Hematopoietic multipotent progenitor cell (in vitro differentiated cells): ENCODE data around the gene HILPDA. TPM values are rescaled to one million over a fixed set of nuclear protein-coding genes. Genes with fewer than 3 reads are reported as not detected.

Experiments
- DNase-seq, 3 donors: peaks; one replicate each; pipeline ENCODE4 v3.0.0-alpha.2; 2011 to 2015; ENCODE audit warnings: low read depth in 2 of 3, low spot score in 2 of 3
- total RNA-seq: library from RNA; depleted of rRNA; stranded (reverse); fragments of >200 nt; gene quantifications from one replicate; pipeline ENCODE4 v1.2.3, GENCODE V29; 2012

The HILPDA gene, protein sequence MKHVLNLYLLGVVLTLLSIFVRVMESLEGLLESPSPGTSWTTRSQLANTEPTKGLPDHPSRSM
- 7.5 TPM for total RNA-seq

DNA sequence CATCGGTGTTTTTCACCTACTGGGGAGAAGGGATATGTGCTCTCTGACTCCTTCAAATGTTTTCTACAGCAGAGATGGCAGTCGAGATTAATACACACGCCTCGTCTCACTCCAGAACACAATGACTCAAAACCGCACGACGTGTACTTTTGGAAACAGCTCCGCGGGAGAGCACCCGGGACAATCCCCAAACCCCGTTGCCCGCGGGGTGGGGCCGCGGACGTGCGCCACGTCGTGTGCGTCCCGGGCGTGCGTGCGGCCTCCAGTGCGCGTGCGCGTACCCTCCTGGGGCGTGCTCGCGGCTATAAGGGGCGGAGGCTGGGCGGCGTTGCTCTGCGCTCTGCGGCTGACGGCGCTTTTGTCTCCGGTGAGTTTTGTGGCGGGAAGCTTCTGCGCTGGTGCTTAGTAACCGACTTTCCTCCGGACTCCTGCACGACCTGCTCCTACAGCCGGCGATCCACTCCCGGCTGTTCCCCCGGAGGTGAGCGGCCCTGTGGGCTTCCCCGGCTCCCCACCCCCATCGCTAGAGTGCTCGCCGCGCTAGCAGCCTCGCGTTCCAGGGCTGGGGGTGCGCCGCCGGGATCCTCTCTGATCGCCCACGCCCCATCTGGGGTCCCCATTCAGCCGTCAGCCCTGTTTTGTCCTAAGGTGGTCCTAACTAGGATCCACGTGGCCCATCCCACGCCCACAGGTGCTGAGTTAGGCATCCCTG is at the start of gene HILPDA:
TSS of gene HILPDA (plus strand) at position 336 of the 712 bp plus-strand sequence. CDS start 1,391 bp downstream, outside the sequence.
- DNase-seq: peak; percentile 88 to 92 (median 92)

DNA sequence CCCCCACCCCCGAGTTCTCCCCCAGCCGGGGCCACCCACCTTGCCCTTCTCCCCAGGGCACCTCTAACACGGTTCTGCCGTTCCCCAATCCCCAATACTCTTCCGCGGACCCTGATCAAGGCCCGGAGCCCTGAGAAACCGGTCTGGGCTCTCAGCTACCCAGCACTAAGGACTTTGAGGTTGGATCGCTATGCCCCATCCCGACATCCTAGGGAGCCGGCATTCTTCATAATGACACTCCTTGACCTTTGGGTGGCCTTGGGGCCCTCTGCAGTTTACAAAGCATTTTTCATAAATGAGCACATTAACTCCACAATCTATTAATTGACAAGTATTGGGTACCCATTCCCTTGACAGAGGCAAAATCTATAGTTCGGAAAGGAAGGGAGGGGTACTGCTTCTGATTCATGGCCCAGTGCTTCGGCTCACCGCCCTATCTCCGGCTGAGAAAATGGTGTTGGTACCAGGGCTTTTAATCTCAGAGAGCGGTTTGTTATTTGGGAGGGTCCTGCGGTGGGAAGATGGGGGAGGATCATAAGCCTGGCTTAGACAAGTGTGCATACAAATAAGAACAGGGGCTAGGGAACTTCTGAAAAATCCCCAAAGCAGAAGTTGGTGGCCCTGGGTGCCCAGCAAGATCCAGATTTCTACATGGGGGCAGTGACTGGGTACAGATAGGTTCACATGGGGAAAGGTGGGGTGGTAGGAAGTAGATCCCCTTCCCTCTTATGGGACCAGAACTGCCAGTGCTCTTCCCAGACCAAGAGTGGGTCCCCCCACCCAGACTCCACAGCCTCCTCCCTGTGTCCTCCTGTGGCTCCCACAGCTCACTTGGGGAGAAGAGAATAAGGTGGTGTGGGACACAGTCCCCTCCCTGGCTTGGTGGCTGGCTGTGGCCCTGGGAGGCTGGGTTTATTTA is 49.1 kb upstream of the HILPDA start:
- DNase-seq: no peak

DNA sequence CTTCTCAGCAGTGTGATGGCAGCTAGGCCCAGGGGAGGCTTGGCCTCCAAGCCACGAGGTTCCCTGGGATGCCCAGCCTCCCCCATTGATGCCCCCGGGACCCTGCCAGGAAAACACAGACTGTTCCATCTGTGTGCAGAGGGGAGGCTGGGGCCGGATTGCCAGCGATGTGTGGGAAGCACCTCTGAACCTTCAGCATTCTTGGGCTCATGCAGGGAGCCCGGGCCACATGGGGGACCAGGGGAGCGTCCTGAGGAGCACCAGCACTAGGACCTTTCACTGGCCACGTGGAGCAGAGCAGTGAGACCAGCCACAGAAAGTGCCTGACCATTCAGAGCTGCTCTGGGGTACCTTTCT is 48.5 kb upstream of the HILPDA start:
- DNase-seq: no peak

DNA sequence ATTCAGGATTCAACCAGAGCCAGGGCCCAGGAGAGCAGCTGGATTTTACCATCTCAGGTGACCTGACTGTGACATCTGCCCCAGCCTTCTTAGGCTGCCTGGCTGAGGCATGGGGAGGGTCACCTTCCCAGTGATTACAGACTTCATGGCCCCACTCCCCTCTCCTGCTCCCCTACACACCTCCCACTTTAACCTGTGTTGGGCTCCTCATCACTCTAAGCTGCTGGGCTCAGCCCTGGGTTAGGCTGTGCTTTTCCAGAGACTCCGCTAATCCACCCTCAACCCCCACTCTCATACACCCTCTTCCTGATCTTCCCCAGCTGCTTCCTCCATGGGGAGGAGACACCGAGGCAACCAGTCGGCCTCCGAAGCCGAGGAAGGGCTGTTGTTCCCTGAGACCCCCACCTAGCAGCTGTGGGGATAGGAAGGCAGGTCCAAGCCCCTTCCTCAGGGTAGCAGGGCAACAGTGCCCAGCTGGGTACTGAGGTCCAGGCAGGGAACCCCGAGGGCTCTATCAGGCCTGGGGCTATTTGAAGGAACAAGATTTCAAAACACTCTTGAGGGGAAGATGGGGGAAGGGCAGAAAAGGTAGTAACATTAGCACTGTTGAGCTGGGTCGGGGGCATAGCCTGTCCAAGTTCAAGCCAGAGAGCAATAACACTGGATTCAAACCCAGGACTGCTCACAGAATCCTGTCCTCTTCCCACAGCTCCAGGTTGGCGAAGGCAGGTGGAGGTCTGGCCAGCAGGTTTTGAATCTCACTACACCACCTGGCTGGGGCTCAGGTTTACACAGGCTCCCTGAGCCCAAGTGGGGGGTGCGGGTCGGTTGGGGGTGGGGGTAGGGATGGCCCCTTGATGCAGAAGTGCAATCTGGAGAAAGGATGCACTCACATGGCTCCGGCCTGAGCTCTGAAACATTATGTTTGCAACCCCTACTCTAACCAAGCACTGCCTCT is 47.6 kb upstream of the HILPDA start:
- DNase-seq: no peak

DNA sequence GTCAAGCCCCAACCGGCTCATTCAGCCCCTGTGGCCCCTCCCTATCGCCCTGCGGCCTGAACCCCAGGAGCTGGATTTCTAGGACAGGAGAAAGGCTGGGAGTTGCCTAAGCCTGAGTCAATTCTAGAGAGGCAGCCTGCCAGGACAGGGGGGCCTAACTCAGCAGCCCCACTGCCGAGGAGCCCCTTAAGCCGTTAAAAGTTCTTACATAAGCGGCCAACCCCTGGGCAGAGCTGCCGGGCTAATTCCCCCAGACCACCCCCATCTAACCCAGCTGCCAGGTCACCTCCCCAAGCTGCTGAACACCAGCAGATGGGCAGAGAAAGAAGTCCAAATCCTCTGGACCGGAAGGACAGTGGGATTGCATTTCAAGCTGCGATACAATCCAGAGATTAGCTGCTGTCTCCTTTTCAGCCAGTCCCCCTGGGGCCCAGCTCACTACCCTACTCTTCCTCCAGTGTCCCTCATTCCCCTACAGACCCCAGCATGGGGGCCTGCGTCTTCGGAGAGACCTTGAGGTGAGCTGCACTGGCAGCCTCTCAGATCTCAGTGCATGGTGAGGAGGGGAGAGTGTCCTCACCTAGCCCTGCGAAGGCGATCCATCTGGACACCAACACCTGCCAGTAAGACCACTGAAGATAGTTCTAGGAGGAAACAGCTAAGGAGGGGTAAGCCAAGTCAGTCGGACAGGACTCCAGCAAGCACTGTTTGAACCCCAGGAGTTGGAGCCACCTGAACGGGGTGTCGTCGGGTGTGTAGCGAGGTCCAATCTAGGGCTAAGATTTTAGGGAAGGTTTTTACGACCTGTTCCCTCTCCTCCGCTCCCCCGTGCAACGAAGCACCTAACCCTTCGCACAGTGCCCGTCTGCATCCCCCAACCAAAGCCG is 46.7 kb upstream of the HILPDA start:
- no peak for DNase-seq

DNA sequence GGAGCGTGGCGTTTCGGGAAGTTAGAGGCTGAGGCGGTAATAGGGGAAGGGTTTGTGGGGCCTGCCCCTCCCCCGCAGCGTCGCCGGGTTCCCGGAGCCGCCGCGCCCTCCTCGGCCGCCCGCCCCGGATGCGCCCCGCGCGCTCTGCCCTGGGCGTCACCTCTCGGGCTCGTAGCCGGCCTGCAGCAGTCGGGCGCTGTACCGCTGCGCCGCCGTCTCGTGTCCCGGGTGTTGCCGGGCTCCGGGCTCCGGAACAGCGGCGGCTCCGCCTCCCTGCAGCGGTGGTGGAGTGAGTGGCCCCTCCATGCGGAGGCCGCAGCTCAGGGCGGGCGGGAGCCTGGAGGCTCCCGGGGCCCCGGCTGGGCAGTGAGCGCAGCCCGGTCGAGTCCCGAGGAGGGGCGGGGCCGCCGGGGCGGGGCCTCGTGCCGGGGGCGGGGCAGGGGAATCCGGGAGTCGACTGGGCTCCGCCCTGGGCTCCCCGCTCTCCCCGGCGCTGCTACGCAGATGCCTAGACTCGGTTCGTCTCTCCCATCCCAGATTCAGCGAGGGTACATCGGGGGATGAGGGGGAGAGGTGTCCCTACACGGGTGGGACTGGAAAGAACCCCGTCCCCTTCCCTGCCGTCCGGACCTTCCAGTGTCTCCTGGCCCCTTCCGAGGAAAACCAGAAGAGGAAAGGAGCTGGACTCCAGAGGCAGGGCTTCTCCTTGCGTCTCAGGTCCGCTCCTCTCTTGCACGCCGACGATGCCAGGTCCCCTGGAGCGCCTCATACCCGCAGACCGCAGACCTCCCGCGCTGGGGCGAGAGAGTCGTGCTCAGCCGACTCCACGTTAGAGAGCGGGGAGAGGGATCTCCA is 45.9 kb upstream of the HILPDA start, which contains the start of gene IMPDH1:
TSS of gene IMPDH1 (minus strand) at position 387 of the 855 bp plus-strand sequence. CDS start at position 306, 81 bp downstream.
- DNase-seq: peak; percentile 66 to 70 (median 66)

DNA sequence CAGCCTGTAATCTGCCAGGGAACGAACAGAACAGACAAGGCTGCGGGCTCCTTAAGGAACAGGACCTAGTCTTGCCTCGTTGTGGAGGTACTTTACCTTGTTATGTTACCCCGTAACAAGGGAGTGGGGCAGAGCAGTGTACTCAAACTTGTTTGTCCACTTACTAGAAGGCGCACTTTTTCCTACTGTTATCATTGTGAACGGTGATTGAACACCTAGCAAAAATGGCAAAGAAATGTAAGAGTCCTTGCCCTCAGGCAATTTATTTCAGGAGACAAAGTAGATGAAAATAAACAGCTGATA is 45.3 kb upstream of the HILPDA start:
- no peak for DNase-seq

DNA sequence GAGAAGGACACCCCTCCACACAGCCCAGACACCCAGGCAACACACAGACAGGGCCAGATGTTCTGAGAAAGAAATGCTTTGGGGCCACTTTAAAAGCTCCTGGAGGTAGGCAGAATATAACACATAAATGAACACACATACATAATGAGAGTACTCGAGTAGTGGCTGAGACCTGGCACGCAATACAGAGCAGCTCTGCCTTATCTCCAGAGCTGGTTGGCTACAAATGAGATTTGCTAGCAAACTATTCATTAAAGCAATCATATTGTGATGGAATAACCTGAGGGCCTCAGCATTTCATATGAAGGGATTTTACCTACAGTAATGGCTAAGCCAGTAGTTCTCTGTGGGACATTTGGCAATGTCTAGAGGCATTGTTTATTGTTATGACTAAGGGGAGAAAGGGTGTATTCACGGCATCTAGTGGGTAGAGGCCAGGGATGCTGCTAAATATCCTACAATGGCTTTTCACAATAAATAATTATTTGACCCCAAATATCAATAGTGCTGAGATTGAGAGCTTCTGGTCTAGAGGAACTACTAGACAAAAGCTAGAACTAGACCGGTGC is 40.4 kb upstream of the HILPDA start:
- DNase-seq: no peak

DNA sequence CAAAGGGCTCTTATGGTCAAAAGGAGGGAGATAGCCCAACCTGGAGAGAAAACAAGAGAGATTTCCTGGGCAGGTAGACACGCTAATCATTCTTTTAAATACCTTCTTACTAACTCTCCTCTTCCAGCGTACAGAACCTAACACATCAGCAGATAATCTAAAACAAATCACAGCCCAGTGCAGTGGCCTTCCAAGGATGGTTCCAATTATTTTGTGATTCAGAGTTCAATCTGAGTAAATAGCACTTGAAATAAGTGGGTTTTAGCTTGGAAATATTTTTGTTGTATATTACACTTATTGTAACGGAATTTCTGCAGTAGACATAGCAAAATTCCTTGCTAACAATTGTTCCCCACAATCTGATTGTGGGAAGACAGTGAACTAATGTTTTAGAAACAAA is 38.6 kb upstream of the HILPDA start:
- no peak for DNase-seq

DNA sequence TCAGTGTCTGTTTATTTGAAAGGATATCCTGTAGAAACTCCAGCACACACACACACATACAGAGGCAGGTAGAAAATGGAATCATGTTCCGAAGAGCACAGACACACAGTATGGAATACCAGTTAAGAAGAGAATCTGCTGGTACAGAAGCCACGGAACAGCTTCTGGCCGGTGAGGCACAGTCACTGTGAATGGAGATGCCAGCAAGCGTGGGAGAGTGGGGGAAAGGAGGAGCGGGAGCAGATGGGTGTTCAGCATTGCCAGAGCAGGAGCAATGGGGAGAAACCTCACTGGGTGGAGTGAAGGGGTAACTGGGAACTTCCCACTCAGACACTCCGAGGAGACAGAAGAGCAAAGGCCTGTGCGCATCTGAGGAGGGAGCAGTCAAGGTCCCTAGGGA is 36.4 kb upstream of the HILPDA start:
- no peak for DNase-seq

DNA sequence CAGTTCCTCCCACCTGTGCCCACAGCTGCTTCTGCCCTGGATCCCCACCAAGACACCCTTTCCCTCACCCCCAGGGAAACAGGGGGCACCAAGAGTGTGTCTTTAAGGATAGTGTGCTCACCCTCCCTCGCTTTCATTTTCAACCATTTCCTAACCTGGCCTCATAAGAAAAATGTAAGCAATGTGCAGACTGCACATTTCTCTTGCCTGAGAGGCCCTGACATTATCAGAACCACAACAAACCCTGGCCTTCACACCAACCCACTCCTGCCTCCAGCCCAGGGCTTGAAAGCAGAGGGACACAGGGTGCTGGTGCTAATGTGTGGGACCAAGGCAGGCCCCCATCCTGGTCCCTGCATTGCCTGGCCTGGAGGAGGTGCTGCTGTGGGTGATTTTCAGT is 34.9 kb upstream of the HILPDA start:
- DNase-seq: no peak

DNA sequence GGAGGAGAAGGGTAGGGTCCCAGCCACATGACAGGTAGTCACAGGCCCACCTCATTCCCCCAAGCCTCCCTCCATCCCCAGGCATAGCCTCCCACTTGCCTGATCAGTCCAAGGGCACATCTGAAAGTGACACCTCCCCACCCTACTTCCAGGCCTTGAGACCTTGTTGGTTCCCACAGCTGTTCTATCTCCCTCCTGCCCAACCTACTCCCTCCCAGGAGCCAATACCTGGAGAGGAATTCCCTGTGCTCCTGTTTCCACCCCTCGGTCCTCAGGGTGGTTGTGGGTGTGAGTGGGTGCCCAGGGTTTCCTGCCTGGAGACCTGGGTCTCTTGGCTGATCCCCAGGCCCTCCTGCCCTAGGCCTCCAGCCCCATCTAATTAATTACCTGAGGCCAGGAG is 34.3 kb upstream of the HILPDA start:
- no peak for DNase-seq

DNA sequence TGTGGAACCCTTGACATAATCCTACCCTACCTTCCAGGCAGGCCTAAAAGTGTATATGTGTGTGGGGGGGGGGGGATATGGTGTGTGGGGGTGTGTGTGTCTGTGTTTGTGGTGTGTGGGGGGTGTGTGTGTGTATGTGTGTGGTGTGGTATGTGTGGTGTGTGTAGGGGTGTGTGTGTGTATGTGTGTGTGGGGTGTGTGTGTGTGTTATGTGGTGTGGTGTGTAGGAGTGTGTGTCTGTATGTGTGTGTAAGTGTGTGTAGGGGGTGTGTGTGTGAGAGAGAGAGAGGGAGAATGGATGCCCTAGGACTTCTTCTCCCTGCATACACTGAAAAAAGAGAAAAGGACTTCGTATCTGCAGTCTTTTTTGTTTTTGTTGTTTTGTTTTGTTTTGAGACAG is 33.6 kb upstream of the HILPDA start:
- DNase-seq: no peak

DNA sequence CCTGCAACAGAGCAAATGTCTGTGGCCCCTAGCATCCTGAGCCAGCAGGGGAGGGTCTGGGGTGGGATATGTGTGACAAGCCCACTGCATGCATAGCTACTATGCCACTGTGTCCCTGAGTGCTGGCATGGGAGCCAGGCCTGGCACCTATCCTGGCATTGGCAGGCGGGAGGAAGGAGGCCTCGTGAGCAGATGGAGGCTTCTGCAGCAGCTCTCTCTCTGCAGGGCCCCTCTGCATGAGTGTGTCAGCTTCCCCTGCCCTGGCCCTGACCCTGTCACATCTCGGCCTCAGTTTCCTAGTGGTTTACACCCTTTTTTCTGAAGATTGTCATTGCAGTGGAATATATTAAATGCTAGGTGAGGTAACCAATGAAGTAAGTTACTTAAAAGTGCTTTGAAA is 32.8 kb upstream of the HILPDA start:
- no peak for DNase-seq

DNA sequence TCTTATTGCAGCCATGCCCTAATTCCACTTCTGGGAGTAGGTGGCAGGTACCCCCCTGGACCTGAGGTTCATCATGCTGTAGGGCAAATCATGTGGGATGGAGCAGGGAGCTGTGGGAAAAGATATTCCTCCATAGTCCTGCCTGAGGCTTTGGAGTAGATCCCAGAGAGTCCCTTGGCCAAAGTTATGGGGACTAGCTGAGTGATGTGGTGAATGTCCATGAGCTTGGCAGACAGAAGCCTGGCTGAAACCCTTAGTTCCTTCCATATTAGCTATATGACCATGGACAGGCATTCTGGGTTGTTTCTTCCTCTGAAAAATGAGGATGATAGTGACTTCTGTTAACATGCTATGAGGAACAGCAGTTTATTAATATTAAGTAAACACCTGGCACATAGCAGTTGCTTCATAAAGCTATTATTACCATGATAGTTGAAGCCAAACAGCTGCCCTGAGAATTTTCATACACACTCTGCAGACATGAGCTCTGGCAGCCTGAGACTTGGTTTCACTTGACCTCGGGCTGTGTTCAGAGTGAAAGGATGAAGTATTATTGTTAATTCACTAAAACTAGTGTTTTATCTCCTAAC is 30.9 kb upstream of the HILPDA start:
- no peak for DNase-seq

DNA sequence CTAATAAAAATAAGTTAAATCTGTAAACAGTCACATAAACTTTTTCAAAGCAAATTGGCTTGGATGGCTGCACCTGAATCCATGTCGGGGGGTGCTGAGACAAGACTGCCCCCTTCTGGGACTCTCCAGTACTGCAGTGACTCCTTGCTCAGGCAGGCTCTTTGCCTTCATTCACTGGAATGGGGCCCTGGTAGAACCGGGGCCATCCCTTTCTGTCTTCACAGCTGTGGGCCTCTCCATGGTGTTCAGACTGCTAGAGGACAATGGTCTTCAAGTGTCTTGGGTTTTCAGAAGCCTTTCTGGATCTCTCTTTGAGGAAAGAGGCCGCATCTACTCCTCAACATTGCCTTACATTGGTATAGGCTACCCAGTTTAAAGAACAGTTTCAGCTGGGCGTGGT is 29.8 kb upstream of the HILPDA start:
- peak; percentile 57 to 80 (median 65) for DNase-seq

DNA sequence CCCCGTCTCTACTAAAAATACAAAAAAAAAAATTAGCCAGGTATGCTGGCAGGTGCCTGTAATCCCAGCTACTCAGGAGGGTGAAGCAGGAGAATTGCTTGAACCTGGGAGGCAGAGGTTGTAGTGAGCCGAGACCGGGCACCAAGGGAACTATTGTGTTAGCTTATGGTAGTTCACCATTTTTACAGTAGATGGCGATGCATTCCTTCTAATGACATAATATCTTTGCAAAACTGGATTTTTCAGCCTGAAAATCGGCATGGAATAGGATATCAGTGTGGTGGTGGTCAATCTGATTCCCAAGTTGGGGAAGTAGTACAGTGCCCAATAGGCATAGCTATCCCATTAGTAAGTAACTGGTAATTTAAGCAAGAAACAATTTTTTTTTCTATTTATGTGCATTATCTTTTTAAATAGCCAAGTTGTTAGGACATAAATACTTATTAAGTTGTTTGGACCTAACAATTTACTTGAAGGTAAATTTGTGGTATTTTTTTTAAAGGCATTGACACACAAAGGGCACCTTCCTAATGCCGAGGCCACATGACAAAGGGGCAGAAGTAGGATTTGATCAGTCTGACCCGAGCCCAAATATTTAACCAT is 28.3 kb upstream of the HILPDA start:
- peak in 2 of 3 donors; percentile 52 to 76 for DNase-seq

DNA sequence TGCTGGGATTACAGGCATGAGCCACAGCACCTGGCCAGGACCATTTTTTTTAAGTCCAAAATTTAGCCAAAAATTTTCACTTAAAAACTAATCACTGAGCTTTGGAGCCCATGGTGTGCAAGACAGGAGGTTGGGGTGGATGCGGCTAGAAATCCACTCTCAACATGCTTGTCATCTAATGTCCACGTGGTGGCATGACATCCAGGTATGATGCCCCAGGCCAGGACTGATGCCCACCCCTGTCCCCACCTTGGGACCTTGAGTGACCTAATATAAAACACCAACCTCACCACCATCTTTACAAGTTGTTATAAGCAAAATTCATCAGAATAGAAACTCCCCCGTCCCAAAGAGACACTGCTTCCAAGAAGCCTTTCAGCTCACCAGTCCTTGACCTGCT is 25.5 kb upstream of the HILPDA start:
- no peak for DNase-seq
